Mesothelial cell of epicardium (in vitro differentiated cells): Measurements from ENCODE around the gene RAB9A. TPM values are rescaled to one million over a fixed set of nuclear protein-coding genes. Genes with fewer than 3 reads are reported as not detected.
A peak's percentile ranks its signal among the peaks of the same experiment; 100 is the strongest.
"Not testable (repeated sequence)": the region's sequence is repeated elsewhere in the genome, so short reads cannot be mapped to it uniquely, and the experiment has no call there.

Source experiments
- DNase-seq, 2 experiments: peaks; one replicate each; pipeline ENCODE4 v3.0.0; 2021; ENCODE audit warnings: low spot score in 2 of 2; ENCODE audit not compliant: unreplicated experiment in 2 of 2
- H3K27ac Mint-ChIP-seq: 2 replicates; pipeline ENCODE4 v1.8.0; 2021; ENCODE audit warnings: mixed read lengths
- H3K27me3 Mint-ChIP-seq: 2 replicates; pipeline ENCODE4 v1.8.0; 2021; ENCODE audit warnings: low read depth, mixed read lengths
- H3K36me3 Mint-ChIP-seq: 2 replicates; pipeline ENCODE4 v1.8.0; 2021; ENCODE audit warnings: mixed read lengths
- H3K4me1 Mint-ChIP-seq: 2 replicates; pipeline ENCODE4 v1.8.0; 2021; ENCODE audit warnings: mixed read lengths
- H3K4me3 Mint-ChIP-seq: 2 replicates; pipeline ENCODE4 v1.8.0; 2021; ENCODE audit warnings: mild to moderate bottlenecking, moderate library complexity, mixed read lengths
- H3K9me3 Mint-ChIP-seq: 2 replicates; pipeline ENCODE4 v1.8.0; 2021; ENCODE audit warnings: mixed read lengths
- CTCF ChIP-seq: fragments of 200-600 bp; sonication (generic); IDR thresholded peaks from one replicate; pipeline ENCODE4 v1.5.0; 2021; ENCODE audit warnings: antibody characterized with exemption; ENCODE audit not compliant: unreplicated experiment
- total RNA-seq: library from RNA; stranded (reverse); gene quantifications from 3 replicates; pipeline ENCODE4 v1.2.1, GENCODE V29; 2021

The RAB9A gene
- 18.6 to 21.0 TPM (median 20.6 TPM) in 3 replicates for total RNA-seq

- Mint-ChIP-seq H3K9me3 (peaks cover 13% of the 10 kb centered on the region), H3K27me3 (no peaks in the 10 kb centered on the region), H3K36me3 (no peaks in the 10 kb centered on the region), H3K4me3 (peak within 1 kb of the TSS; percentile 87), H3K27ac (peak within 1 kb of the TSS; percentile 92), H3K4me1 (peaks cover 46% of the 10 kb centered on the region)
- no peak for TF ChIP-seq CTCF
- peak; percentile 67 to 90 for DNase-seq
These were observed at the start of gene RAB9A for GRCh38 chrX:13688958-13689740. Gene RAB9A (plus strand): TSS chrX:13689128. CDS start chrX:13708747, 19,619 bp downstream.

- H3K27me3 Mint-ChIP-seq = not testable (repeated sequence)
These were observed 47.2 kb upstream of the RAB9A start for GRCh38 chrX:13641684-13642083.

GRCh38 chrX:13645464-13646153, 43.3 kb upstream of the RAB9A start:
- Mint-ChIP-seq H3K9me3 (peaks cover 7% of the 10 kb centered on the region), H3K4me1 (peaks cover 20% of the 10 kb centered on the region), H3K27me3 (no peaks in the 10 kb centered on the region), H3K4me3 (no peak overlapping the region), H3K36me3 (no peaks in the 10 kb centered on the region), H3K27ac (no peak overlapping the region)
- TF ChIP-seq CTCF = no peak
- DNase-seq = no peak

More at GRCh38 chrX:13641684-13642083, 47.2 kb upstream of the RAB9A start:
- H3K27ac Mint-ChIP-seq, DNase-seq, H3K36me3 Mint-ChIP-seq, H3K4me1 Mint-ChIP-seq, H3K4me3 Mint-ChIP-seq: not testable (repeated sequence)
- H3K9me3 Mint-ChIP-seq = peaks cover 27% of the 10 kb centered on the region

GRCh38 chrX:13646154-13646549, 42.8 kb upstream of the RAB9A start:
- no peak for TF ChIP-seq CTCF
- H3K4me1 Mint-ChIP-seq = peaks cover 20% of the 10 kb centered on the region
- H3K27me3 Mint-ChIP-seq = no peaks in the 10 kb centered on the region
- peaks cover 7% of the 10 kb centered on the region for H3K9me3 Mint-ChIP-seq
- no peaks in the 10 kb centered on the region for H3K36me3 Mint-ChIP-seq
- peak; percentile 23 to 49 for DNase-seq
- H3K4me3 Mint-ChIP-seq = no peak overlapping the region
- peak overlapping the region; percentile 10 for H3K27ac Mint-ChIP-seq

- Mint-ChIP-seq H3K4me3 (no peak overlapping the region), H3K36me3 (no peaks in the 10 kb centered on the region), H3K27ac (peak overlapping the region; percentile 94), H3K9me3 (peaks cover 7% of the 10 kb centered on the region), H3K27me3 (no peaks in the 10 kb centered on the region), H3K4me1 (peaks cover 25% of the 10 kb centered on the region)
- DNase-seq = no peak
- no peak for TF ChIP-seq CTCF
These were observed 41.2 kb upstream of the RAB9A start for GRCh38 chrX:13647709-13648212.

- H3K36me3 Mint-ChIP-seq, H3K4me3 Mint-ChIP-seq, DNase-seq, H3K9me3 Mint-ChIP-seq, H3K27me3 Mint-ChIP-seq: not testable (repeated sequence)
- peaks cover 26% of the 10 kb centered on the region for H3K4me1 Mint-ChIP-seq
- H3K27ac Mint-ChIP-seq = peak overlapping the region; percentile 94
These were observed 40.6 kb upstream of the RAB9A start for GRCh38 chrX:13648336-13648735.
